Mesenchymal stem cell (in vitro differentiated cells and primary cell): ENCODE data around the gene PPP6R3.
"Not testable (repeated sequence)": the region's sequence is repeated elsewhere in the genome, so short reads cannot be mapped to it uniquely, and the experiment has no call there.

ENCODE experiments used
- DNase-seq: peaks from one replicate; pipeline ENCODE4 v3.0.0-alpha.2; 2013
- H2AFZ ChIP-seq: one replicate; pipeline ENCODE4 v1.6.1; 2013; ENCODE audit warnings: low read depth, mild to moderate bottlenecking, control low read depth, inconsistent platforms, low read length, moderate library complexity
- H2AK5ac ChIP-seq: 2 replicates; pipeline ENCODE4 v1.6.1; 2013; ENCODE audit warnings: low read length, moderate library complexity, mild to moderate bottlenecking, inconsistent platforms; ENCODE audit not compliant: severe bottlenecking
- H2BK120ac ChIP-seq: one replicate; pipeline ENCODE4 v1.6.1; 2013; ENCODE audit warnings: low read depth, mild to moderate bottlenecking, inconsistent platforms, low read length, moderate library complexity
- H2BK12ac ChIP-seq, 2 experiments: one replicate each; pipeline ENCODE4 v1.6.1; 2013; ENCODE audit warnings: inconsistent platforms in 2 of 2, low read length in 2 of 2, mild to moderate bottlenecking in 2 of 2, moderate library complexity in 2 of 2, control low read depth in 1 of 2
- H2BK15ac ChIP-seq: one replicate; pipeline ENCODE4 v1.6.1; 2013; ENCODE audit warnings: mild to moderate bottlenecking, low read depth, inconsistent platforms; ENCODE audit not compliant: poor library complexity, severe bottlenecking
- H2BK5ac ChIP-seq: 2 replicates; pipeline ENCODE4 v1.6.1; 2013; ENCODE audit warnings: low read depth, mild to moderate bottlenecking, low read length, control low read depth, inconsistent platforms; ENCODE audit not compliant: poor library complexity, severe bottlenecking
- H3K14ac ChIP-seq, 2 experiments: one replicate each; pipeline ENCODE4 v1.6.1; 2013; ENCODE audit warnings: inconsistent platforms in 2 of 2, low read length in 2 of 2, control low read depth in 1 of 2, mild to moderate bottlenecking in 1 of 2, moderate library complexity in 1 of 2
- H3K18ac ChIP-seq, 2 experiments: one replicate each; pipeline ENCODE4 v1.6.1; 2013; ENCODE audit warnings: inconsistent platforms in 2 of 2, low read length in 2 of 2, control low read depth in 1 of 2, low read depth in 1 of 2, mild to moderate bottlenecking in 1 of 2
- H3K23ac ChIP-seq, 2 experiments: one replicate each; pipeline ENCODE4 v1.6.1; 2013; ENCODE audit warnings: inconsistent platforms in 2 of 2, low read length in 2 of 2, mild to moderate bottlenecking in 2 of 2, moderate library complexity in 2 of 2, control low read depth in 1 of 2
- H3K27ac ChIP-seq: 2 replicates; pipeline ENCODE4 v1.5.1; 2013; ENCODE audit warnings: mild to moderate bottlenecking, moderate library complexity, low read length, control low read depth, inconsistent platforms; ENCODE audit not compliant: poor library complexity, severe bottlenecking
- H3K27me3 ChIP-seq, 2 experiments: 2 replicates each; pipeline versions ENCODE4 v1.6.1 to v1.7.0; 2013; ENCODE audit warnings: low read length in 2 of 2, mild to moderate bottlenecking in 2 of 2, moderate library complexity in 2 of 2, control low read depth in 1 of 2, inconsistent platforms in 1 of 2; ENCODE audit not compliant: control insufficient read depth in 1 of 2, insufficient read depth in 1 of 2
- H3K36me3 ChIP-seq, 2 experiments: 2 replicates each; pipeline versions ENCODE4 v1.6.1 to v1.7.0; 2013; ENCODE audit warnings: low read length in 2 of 2, control low read depth in 1 of 2, inconsistent platforms in 1 of 2, low read depth in 1 of 2, mild to moderate bottlenecking in 1 of 2; ENCODE audit not compliant: insufficient read depth in 2 of 2, control insufficient read depth in 1 of 2
- H3K4ac ChIP-seq, 2 experiments: one replicate each; pipeline ENCODE4 v1.6.1; 2013; ENCODE audit warnings: inconsistent platforms in 2 of 2, low read length in 2 of 2, mild to moderate bottlenecking in 2 of 2, moderate library complexity in 2 of 2, control low read depth in 1 of 2, low read depth in 1 of 2
- H3K4me1 ChIP-seq: 2 replicates; pipeline ENCODE4 v1.6.1; 2013; ENCODE audit warnings: low read depth, low read length, control low read depth; ENCODE audit not compliant: control insufficient read depth, insufficient read depth
- H3K4me2 ChIP-seq: 2 replicates; pipeline ENCODE4 v1.6.1; 2013; ENCODE audit warnings: low read length, mild to moderate bottlenecking, inconsistent platforms; ENCODE audit not compliant: poor library complexity, severe bottlenecking
- H3K4me3 ChIP-seq, 2 experiments: 2 replicates each; pipeline versions ENCODE4 v1.5.1 to v1.7.0; 2013; ENCODE audit warnings: low read length in 2 of 2, mild to moderate bottlenecking in 2 of 2, control low read depth in 1 of 2, low read depth in 1 of 2; ENCODE audit not compliant: insufficient read depth in 1 of 2
- H3K79me1 ChIP-seq: replicated peaks from 2 replicates; pipeline ENCODE4 v1.6.1; 2013; ENCODE audit warnings: mild to moderate bottlenecking, control low read depth, low read length, inconsistent platforms; ENCODE audit not compliant: poor library complexity, severe bottlenecking
- H3K9ac ChIP-seq: 2 replicates; pipeline ENCODE4 v1.7.0; 2013; ENCODE audit warnings: mild to moderate bottlenecking, low read length, moderate library complexity
- H3K9me3 ChIP-seq: 2 replicates; pipeline ENCODE4 v1.7.0; 2013; ENCODE audit warnings: mild to moderate bottlenecking, low read length; ENCODE audit not compliant: control insufficient read depth
- H4K8ac ChIP-seq: one replicate; pipeline ENCODE4 v1.6.1; 2013; ENCODE audit warnings: inconsistent platforms, mild to moderate bottlenecking, low read length, moderate library complexity
- H4K91ac ChIP-seq: one replicate; pipeline ENCODE4 v1.6.1; 2013; ENCODE audit warnings: mild to moderate bottlenecking, low read length, inconsistent platforms
- WGBS: methylation state at CpG from one replicate; pipeline ENCODE4 v1.1.7; 2013; ENCODE audit warnings: mixed read lengths; 5-methylcytosine and 5-hydroxymethylcytosine counted together

The PPP6R3 gene

DNA sequence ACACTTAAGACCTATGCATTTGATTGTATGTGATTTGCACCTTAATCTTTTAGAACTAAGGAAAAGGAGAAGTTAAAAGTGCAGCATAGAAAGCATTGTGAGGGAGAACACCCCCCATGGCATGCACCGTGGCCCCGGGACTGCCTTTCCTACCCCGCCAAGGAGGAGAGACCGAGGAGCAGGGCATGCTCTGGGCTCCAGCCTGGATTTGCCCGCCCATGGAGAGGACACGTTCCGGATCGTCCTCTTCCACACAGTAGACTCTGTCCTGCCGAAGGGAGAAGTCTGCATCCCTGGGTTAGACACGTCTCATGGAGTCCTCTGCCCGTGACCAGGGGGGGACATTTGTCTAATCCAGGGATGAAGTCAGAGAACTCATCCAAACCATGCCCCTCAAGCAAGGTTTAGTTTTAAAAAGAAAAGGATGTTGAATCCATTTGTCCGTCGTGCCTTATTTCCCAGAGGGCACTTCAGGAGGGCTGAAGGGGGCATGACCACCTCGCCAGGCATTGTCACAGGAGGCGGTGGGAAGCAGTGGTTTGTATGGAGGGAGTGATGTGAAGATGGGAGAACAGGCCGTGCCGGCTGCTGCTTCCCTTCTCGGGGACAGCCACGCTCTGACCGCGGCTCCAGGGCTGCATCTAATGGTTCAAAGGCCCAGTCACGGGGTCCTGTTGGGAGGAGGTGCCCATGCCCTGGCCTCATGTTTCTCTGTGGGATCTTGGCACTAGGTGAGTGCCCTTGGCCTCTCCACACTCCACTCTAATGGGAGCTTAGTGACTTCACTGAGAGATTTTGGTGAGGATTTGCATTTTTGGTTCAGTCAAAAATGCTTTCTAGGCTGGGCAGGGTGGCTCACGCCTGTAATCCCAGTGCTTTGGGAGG lies 157.6 kb downstream of the PPP6R3 start:
- no peak overlapping the region for H3K27ac ChIP-seq
- no peak overlapping the region for H2BK12ac ChIP-seq
- H2BK5ac ChIP-seq: no peak overlapping the region
- peaks cover 21 to 35% of the 10 kb centered on the region in 2 experiments for H3K36me3 ChIP-seq
- peak overlapping the region; percentile 5 for H4K8ac ChIP-seq
- no peak overlapping the region for H2AFZ ChIP-seq
- peaks cover 4% of the 10 kb centered on the region for H3K4me1 ChIP-seq
- no peak for DNase-seq
- 99% methylated on average over 16 of the region's 23 CpGs for WGBS
- no peak overlapping the region for H3K4me2 ChIP-seq
- no peak overlapping the region for H3K14ac ChIP-seq
- H3K23ac ChIP-seq: no peak overlapping the region
- no peak overlapping the region for H2AK5ac ChIP-seq
- no peak overlapping the region for H2BK15ac ChIP-seq
- H2BK120ac ChIP-seq: no peak overlapping the region
- no peak overlapping the region for H4K91ac ChIP-seq
- no peak overlapping the region for H3K4ac ChIP-seq
- H3K9ac ChIP-seq: no peak overlapping the region
- peaks cover 3% of the 10 kb centered on the region for H3K79me1 ChIP-seq
- no peak overlapping the region for H3K18ac ChIP-seq
- H3K4me3 ChIP-seq: no peak overlapping the region
- peaks cover 0 to 14% of the 10 kb centered on the region in 2 experiments for H3K27me3 ChIP-seq
- H3K9me3 ChIP-seq: no peaks in the 10 kb centered on the region

DNA sequence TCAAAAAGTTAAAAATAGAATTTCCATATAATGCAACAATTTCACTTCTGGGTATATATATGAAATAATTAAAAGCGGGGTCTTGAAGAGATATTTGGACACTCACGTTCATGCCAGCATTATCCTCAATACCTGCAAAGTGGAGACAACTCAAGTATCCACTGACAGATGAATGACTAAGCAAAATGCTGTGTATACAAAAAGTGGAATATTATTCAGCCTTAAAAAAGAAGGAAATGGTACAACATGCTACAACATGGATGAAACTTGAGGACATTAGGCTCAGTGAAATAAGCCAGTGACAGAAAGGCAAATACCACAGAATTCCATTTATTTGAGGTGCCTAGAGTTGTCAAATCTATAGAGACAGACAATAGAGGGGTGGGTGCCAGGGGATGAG lies 161.3 kb downstream of the PPP6R3 start:
- Histone ChIP-seq H3K9ac (no peak overlapping the region), H2BK120ac (no peak overlapping the region), H3K4ac (no peak overlapping the region), H2BK15ac (no peak overlapping the region), H3K9me3 (no peaks in the 10 kb centered on the region), H3K18ac (no peak overlapping the region), H2BK12ac (no peak overlapping the region), H2BK5ac (no peak overlapping the region), H3K27me3 (peaks cover 0 to 25% of the 10 kb centered on the region in 2 experiments), H4K8ac (no peak overlapping the region), H3K79me1 (no peaks in the 10 kb centered on the region), H2AK5ac (no peak overlapping the region), H3K14ac (no peak overlapping the region), H3K4me2 (no peak overlapping the region), H3K36me3 (no peaks in the 10 kb centered on the region), H2AFZ (no peak overlapping the region), H4K91ac (no peak overlapping the region), H3K4me3 (no peak overlapping the region), H3K27ac (no peak overlapping the region), H3K4me1 (no peaks in the 10 kb centered on the region), H3K23ac (no peak overlapping the region)
- 90% methylated on average over 2 of the region's 2 CpGs for WGBS
- DNase-seq: no peak

GRCh38 chr11:68623706-68624105 lies 163.2 kb downstream of the PPP6R3 start:
- not testable (repeated sequence) for H2BK12ac ChIP-seq, H3K9me3 ChIP-seq, H3K4ac ChIP-seq, H2AFZ ChIP-seq, H4K8ac ChIP-seq, H3K23ac ChIP-seq, H2AK5ac ChIP-seq, H3K4me1 ChIP-seq, H3K14ac ChIP-seq, H3K36me3 ChIP-seq, H4K91ac ChIP-seq, H3K4me3 ChIP-seq, H3K27ac ChIP-seq, DNase-seq, H3K18ac ChIP-seq, H3K4me2 ChIP-seq, H3K79me1 ChIP-seq, H2BK15ac ChIP-seq, H3K9ac ChIP-seq, H2BK120ac ChIP-seq, H2BK5ac ChIP-seq
- H3K27me3 ChIP-seq: peaks cover 0 to 29% of the 10 kb centered on the region in 2 experiments
- 78% methylated on average over 9 of the region's 9 CpGs for WGBS

GRCh38 chr11:68625069-68625468 lies 164.5 kb downstream of the PPP6R3 start:
- 97% methylated on average over 3 of the region's 4 CpGs for WGBS
- not testable (repeated sequence) for DNase-seq, H3K14ac ChIP-seq, H3K9ac ChIP-seq, H3K9me3 ChIP-seq, H2BK5ac ChIP-seq, H3K18ac ChIP-seq, H2BK15ac ChIP-seq, H2BK120ac ChIP-seq, H3K4ac ChIP-seq, H3K23ac ChIP-seq, H3K4me3 ChIP-seq, H3K27ac ChIP-seq, H2BK12ac ChIP-seq, H4K91ac ChIP-seq, H2AFZ ChIP-seq, H3K36me3 ChIP-seq, H3K4me1 ChIP-seq, H4K8ac ChIP-seq, H3K79me1 ChIP-seq, H2AK5ac ChIP-seq, H3K4me2 ChIP-seq
- peaks cover 3 to 28% of the 10 kb centered on the region in 2 experiments for H3K27me3 ChIP-seq
